ENCODE results near the gene KY.

The KY gene, protein sequence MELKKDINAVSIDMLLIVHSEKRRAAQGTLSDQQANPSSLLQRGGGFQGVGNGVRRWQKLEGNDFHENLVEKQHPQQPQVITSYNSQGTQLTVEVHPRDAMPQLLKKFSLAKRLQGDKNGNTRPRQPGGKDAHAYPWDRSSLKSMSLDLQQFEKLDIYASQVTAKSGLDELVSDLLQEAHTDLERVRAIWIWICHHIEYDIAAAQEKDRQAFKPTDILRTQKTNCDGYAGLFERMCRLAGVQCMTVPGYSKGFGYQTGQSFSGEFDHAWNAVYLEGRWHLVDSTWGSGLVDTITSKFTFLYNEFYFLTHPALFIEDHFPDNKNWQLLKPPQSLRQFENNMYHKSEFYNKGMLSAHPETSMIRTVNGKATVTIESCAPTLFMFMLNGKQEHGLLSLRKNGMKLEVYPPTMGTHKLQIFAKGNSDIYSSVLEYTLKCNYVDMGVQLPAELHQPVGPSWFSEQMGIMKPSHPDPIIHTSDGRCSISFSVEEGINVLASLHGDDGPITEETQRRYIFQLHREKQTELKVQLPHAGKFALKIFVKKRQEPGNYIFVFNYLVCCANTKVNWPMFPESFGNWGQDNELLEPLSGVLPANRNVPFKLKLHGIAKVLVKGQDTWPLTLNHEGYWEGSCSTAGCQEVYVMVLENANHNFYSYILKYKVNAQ

DNA sequence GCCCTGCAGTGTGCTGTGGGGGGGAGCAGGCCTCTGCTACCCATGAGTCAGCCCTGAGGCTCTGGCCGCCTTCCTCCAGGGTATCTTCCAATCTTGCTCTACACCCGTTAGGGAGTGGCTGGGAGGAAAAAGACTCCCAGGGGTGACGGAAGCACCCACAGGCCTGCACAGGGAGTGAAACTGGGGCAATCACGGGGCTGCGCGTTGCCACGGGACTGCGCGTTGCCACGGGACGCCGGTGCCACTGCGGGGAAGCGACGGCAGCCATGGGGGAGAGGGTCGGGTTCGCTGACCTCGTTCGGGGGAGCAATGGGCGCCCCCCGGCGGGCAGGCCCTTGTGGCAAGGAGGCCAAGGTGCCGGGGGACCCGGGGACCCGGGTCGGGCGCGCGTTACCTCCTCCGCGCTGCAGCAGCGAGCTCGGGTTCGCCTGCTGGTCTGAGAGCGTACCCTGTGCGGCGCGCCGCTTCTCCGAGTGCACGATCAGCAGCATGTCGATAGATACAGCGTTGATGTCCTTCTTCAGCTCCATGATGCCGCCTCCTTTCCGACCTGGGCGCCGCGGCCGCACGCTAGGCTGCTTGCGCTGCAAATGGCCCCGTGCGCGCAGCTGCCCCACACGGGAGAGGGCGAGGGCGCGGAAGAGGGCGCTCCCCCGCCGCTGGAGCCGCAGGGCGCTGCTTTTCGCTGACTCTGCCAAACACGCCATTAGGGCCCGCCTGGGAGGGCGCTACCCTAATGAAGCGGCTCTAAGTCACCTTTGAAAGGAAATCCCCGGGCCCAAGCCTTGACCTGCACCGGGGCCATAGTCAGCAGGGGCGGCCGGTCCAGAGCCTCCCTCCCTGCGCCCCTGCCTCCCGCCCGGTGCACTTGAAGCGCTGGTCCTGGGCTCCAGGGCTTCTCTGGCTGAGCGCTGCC is at the start of gene KY:
Gene KY, minus strand, starts transcription at position 592 of the 916 bp plus-strand sequence. Its CDS starts 62 bp downstream, at position 530.
- no peak for DNase-seq (ENCODE audit: low read depth in 2 of 2)

DNA sequence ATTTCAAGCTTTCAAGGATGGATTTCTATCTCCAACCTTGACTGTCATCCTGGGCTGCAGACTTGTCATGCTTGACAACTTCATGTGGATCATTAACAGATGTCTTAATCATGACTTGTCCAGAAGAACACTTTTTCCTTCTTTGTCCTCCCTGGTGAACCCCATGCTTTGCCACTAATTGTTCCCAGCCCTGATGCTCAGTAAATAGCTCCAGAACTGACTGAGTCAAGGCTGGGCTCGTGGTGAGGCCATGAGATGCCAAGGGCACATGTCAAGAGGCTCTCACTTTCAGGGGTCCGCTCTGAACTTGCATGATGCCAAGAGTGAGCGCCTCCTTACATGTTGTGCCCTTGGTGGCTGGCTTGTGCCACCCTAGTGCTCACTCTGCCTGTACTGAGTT is 48.9 kb upstream of the KY start:
- DNase-seq (ENCODE audit: low read depth in 2 of 2), result no peak

DNA sequence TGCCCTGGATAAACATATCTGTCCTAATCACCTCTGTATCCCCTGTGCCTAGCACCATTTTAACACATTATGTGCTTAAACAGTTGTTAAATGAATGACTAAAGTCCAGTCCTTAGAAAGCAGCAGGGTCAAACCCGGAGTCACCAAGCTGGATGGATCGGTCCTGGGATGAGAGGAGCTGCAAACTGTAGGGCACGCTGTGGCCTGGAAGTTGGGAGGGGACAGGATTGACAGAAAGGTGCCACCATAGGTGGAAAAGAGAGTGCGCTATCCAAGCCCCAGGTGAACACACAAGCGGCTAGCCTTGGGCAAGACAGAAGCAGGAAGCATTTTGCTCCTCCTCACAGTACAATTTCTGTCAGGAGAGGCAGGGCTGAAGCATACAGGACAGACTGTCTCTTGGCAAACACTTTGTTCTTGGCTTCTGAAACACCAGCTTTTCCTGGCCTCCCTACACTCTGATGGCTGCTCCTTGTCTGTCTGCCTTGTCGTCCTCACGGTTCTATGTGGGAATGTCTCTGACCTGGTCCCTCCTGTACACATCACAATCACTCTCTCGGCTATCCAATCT is 48.4 kb upstream of the KY start:
- no peak for DNase-seq (ENCODE audit: low read depth in 2 of 2)

DNA sequence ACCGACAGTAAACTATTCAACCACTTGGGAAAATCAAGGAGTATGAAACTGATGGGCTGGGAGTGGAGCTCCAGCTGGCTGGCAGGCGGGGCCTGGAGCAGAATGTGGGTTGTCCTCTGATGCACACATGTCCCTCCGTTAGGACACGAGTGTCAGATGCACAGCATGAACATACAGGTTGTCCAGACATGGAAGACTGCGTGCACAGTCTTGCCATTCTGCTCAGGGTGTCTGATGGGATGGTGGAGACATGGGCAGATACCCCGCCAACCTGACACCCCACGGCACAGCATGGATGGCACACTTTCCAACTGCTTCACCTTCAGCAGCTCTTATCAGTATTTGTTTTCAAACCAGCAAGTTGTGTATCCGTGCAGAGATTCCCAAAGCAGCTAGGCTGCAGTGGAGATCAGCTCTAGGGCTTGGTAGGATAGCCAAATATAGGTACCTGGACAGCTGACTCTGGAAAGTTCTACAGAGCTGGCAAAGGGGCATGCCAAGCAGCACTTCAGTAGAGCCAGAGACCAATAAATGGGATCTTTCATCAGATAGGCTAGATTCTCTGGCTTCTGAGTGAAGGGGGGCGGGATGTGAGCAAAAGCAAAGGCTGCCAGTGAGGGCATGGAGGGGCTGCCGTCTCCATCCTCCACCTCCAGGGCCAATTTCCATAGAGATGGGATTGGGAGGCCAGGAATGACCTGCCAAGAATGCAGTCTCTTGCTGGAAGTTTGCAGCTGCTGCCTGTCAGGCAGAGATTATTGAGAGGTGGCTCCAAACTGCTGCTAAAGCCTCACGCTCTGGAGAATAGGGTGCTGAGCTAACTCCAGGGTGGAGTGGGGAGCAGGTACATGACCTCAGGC is 47.2 kb upstream of the KY start:
- no peak for DNase-seq (ENCODE audit: low read depth in 2 of 2)

DNA sequence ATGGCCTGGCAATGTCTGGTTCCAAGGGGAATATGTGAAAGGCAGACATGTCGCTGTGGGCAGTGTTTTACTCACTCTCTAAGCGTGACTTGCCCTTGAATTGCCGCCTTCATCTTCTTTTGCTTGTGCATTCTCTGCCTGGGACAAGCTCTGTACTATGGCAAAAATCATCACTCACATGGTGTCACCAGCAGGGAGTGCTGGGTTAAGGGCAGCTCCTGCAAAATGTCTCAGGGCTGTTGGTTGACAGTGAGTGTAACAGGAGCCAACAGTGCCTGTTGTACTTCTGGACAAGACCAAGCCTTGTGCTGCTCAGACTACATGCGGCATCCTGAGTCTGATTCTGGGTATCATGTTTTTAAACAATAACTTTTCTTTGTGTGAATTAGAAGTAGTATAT is 45.3 kb upstream of the KY start:
- DNase-seq (ENCODE audit: low read depth in 2 of 2), result no peak

DNA sequence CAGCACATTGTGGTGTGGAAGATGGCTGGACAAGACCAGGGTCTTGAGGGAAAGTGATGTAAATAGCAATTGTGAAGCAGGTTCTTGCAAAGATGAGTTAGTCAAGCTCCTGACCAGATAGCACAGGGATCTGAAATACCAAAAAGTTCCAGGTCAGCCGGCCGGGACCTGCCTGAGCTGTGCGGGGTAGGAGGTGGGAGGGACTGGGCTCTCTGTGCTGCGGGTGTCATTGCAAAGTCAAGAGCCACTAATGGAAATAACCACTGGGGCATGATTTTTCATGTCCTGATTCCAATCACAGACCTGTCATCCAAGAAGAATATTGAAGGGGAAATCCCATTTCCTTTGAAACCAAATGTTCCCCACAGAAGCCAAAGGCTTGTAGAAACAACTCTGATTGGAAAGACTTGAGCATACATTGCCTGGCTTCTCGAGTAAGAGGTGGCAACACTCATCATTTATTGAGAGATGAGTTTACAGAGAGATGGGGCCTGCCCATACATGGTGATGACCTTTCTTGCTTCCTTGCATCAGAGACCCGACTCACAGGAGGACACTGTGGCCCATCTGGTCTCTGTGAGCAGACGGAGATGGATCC is 44.2 kb upstream of the KY start:
- DNase-seq (ENCODE audit: low read depth in 2 of 2), result no peak

DNA sequence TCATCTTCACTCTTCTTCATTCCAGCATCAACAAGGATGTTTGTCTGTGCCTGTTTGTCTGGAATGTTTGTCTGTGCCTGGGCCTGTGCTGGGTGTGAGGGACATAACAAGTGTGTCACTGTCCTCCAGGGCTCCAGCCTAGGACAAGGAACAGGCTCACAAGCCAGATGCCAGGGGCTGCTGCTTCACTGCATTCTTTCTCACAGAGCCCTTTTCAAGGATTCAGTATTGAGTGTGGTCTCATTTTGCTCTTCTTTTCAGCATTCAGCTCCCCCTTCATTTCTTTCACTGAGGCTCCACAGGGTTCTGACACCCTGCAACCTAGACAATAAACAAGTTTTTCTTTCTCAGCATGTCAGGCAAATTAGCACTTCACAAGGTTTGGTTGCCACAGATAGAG is 43.6 kb upstream of the KY start:
- no peak for DNase-seq (ENCODE audit: low read depth in 2 of 2)

DNA sequence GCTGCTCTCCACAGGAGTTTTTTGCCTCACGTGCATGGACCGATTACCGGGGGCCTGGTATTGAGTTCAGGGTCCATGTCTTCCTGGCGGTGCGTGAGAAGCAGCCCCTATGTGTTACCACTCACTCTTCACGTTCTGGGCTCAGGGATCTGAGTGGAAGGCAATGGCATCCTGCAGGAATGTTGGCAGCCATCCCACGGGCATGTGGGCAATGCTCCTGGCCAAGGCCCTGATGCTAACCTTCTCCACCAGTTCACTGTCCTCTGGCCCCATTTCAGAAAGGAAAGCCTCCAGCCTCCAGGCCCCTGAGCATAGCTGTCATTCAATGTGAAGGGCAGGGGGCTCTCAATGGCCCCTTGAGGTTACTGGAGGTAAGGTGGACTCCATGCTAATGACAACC is 43.0 kb upstream of the KY start:
- DNase-seq (ENCODE audit: low read depth in 2 of 2), result no peak

DNA sequence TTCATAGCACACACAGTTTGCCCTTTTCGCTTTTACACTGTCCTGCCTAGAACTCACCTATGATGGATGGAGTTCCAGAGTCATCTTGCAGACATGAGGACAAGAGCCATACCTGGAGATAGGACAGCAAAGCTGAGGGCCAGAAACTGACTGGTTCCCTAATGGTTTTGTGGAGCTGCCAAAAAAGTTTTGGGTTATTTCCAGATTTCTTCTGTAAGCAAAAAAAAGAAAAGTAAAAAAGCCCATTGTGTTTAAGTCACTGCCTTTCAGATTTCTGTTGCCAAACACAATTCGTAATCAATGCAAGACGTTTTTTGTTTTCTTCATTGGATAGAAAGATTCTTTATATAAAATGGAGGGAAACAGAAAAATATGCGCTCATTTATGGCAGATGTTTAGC is 42.4 kb upstream of the KY start:
- no peak for DNase-seq (ENCODE audit: low read depth in 2 of 2)

DNA sequence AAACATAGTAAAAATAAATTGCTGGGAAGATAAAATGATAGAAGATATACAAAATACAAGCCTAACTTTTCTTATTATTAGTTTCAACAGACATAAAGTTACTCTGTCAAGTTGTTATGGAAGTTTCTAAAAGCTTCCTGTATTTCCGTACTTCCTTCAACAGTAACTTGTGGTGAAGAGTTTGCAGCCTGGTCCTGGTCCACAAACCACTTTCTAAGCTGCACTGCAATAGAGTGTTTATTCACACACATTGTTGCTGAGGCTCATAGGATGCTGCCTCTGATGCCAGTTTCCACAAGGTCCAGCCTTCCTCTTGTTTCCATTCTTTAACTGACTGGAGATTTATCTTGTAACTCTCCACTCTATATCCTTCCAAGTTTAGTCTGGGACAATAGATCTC is 39.4 kb upstream of the KY start:
- DNase-seq (ENCODE audit: low read depth in 2 of 2), result no peak

DNA sequence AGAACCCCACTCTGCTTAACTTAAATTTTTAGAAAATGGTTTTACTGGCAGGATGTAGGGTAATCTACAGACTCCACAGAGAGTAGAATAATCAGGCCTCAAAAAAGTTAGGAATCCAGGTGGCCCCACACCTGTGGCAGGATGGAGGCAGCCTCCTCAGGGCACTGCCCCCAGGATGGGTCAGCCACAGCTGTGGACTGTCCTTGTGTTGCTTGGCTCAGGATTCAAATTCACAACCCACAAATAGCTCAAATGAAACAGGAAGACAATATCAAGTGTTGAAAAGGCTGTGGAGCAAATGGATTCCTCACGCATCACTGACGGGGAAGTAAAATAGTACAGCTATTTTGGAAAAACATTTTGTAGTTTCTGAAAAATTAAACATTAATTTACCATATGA is 36.8 kb upstream of the KY start:
- no peak for DNase-seq (ENCODE audit: low read depth in 2 of 2)

DNA sequence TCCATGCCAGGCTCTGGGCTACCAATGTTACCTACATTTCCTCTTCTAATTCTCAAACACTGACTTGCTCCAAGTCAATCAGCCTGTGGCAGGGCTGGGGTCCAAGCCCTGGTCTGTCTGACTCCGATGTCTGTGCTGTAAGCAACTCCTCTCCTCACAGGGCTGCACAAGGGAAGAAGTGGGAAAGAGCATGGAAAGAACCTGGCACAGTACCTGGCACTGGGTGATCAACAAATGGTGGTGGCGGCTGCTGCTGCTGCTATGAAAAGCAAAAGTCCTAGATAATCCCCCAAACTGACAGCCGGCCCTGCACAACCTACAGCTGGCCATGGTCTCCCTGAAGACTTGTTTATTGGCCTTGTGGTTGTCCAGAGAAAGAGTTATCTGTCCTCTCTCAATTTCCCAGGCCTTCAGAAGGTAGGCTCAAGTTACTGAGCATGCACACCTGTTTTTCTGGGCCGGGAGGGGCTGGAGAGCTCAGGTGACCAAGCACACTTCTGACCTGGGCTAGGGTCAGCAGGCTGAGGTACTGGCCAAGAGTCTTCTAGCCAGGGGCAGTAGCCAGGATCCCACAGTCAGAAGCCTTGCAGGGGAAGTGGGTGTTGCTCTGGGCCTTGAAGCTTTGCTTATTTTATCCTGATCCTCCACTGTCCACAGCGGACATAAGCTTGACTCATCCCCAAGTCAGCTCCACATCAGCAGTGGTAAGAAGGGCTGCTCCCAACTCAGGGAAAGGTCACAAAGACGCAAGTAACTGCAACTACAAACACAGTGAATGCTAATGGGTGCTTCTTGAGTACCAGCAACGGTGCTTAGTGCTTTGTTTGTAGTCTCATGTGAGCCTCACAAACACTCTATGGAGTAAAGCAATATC is 35.3 kb upstream of the KY start:
- no peak for DNase-seq (ENCODE audit: low read depth in 2 of 2)

DNA sequence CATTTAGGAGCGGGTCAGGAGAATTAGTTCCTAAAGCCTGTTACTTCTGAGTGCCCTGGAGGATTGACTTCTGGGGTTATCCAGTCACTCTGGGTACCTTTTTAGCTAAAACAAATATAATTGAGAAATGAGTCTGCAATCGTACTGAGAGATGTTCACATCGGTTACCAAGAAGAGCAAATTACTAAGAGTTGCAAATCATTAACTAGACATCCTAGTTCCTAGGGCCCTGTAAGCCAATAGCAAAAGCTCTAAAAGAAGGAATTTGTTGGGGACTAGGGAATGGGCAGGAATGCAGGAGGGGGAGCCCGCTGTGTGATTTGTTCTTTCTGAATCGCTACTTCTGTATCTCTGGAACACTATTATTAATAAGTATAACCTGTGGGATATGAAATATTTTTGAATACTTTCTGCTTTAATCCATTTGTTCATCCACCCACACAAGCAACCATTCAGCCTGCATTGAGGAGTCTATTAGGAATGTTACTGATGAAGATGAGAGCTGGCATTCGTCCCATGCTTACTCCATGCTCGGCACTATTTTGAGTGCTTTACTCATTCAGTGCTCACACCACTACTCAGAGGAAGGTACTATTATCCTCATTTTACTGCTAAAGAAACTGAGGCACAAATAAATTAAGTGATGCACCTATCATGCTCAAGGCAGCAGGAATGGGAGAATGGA is 31.5 kb upstream of the KY start:
- DNase-seq (ENCODE audit: low read depth in 2 of 2), result no peak

DNA sequence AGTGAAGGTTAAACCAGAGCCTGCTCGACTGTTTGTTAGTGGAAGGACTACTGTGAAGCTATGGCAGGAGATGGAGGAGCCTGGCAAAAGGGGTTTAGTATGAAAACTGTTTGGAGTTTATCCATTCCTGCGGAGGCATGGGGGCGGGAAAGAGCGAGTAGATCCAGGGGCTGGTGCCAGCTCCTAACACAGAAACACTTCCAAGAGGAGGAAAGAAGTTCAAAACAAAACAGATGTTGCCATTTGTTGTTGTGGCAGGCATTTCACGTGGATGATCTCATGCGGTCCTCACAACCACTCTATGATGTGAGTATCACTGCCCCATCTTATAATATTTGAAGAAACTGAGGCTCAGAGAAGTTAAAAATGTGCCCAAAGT is 30.7 kb upstream of the KY start:
- no peak for DNase-seq (ENCODE audit: low read depth in 2 of 2)

DNA sequence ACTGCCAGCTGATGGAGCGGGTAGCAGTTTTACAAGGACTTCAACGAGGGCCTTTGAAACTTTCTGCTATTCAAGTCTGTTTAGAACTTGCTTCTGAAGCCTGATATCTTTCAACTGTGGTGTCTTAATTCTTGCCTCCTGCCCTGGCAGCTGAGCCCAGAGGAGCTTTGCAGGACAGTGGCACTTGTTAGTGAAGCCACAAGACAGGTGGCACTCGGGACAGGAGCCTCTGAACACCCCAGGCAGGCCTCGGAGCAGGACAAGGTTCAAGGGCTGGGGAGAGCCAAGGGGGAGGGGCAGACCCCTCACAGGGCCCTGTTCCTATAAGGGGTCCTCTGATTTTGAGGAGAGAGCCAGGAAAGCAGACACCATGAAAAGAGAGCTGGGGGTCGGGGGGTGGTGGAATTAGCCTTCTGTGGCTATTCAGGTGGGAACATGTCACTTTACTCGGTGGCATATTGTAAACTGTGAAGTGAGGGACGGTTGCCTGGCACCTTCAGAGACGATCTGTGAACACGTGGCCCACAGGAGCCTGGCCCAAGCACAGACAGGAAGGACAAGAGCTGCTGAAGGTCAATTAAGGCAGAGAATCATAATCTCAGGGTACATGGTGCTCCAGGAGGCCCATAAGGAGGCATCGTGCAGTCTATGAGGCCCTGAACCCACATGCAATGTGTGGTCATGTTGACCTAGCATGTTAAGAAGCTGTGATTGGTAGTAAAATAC is 30.1 kb upstream of the KY start:
- DNase-seq (ENCODE audit: low read depth in 2 of 2), result no peak

DNA sequence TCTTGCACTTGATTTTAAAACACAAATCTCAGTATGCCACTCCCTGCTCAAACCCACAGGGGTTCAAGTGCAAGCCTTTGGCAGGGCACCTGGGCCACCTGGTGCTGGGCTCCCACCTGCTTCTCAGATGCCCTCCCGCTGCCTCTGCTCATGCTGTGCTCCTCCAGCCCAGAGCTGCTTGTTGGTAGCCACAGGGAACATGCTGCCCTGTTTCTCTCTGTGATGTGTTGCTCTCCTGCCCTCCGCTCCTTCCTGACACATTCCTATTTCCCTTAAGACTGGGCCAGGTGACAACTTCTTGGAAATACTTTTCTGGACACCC is 27.1 kb upstream of the KY start:
- no peak for DNase-seq (ENCODE audit: low read depth in 2 of 2)

DNA sequence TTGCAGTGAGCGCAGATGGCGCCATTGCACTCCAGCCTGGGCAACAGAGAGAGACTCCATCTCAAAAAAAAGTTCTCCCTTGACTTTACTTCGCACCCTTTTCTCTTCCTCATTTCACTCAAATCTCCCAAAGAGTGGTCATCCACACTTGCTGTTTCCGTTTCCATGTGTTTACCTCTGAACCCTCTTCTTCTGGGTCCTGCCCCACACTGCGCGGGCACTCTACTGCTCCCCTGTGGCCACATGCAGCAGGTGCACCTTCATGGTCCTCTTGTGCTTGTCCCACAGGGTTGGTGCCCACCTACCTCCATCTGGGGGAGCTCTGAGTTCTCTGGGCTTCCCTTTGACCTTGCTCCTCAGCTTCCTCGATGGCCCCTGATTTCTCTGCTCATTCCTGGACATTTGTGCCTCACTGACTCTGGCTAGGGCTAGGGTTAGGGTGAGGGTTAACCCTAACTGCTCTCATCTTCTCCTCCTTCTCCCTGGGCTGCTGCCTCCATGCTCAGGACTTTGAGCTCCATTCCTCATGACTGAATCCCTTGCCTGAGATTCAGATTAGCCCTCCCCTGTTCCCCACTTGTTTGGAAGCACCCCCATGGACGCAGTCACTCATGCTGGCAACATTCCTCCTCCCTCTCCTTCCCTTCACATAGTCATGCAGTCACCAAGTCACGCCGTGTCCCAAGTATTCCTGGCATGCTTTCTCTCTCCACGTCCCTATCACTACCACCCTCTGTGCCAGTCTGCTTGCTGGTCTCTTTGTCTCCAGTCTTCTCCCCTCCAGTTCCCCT is 26.6 kb upstream of the KY start:
- no peak for DNase-seq (ENCODE audit: low read depth in 2 of 2)

DNA sequence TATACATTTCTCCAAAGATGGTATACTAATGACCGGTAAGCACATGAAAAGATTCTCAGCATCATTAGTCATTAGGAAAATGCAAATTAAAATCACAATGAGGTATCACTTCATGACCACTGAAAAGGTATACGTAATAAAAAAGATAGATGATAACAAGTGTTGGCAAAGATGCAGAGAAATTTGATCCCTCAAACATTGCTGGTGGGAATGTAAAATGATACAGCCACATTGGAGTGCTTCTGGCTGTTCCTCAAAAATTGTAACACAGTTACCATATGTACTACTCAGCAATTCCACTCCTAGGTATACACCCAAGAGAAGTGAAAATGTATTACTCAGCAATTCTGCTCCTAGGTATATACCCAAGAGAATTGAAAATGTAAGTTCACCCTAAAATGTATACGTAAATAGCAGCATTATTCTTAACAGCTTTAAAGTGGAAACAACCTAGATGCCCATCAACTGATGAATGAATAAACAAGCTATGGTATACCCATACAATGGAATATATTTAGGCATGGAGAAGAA is 25.0 kb upstream of the KY start:
- DNase-seq (ENCODE audit: low read depth in 2 of 2), result no peak
